GM19043 (cell line): ENCODE data around the gene RABL6.
"Not testable (repeated sequence)": the region's sequence is repeated elsewhere in the genome, so short reads cannot be mapped to it uniquely, and the experiment has no call there.

Experiments
- ATAC-seq: cut with Tn5 transposase; IDR thresholded peaks from one replicate; pipeline ENCODE4 v1.9.1; 2021; ENCODE audit warnings: low read depth; ENCODE audit not compliant: unreplicated experiment

The RABL6 gene

DNA sequence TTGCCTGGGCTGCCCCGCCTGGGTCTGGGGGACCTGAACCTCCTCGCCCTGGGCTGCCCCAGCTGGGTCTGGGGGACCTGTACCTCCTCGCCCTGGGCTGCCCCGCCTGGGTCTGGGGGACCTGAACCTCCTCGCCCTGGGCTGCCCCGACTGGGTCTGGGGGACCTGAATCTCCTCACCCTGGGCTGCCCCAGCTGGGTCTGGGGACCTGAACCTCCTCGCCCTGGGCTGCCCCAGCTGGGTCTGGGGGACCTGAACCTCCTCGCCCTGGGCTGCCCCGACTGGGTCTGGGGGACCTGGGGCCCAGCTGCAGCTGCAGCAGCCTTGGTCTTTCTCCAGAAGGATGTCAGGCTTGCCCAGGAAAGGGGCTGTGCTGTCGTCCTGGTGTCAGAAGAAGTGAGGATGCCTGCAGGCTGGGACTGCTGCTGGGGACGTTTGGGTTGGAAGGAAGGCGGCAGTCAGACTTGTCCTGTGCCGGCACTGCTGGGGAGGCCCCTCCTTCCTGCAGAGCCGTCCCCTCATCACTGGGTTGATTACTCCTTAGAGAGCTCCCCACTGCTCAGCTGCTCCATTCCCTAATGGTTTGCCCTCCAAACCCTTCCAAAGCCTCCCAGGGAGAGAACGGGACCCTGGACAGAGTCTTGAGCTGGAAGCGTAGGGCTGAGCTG lies 25.8 kb downstream of the RABL6 start:
- ATAC-seq: not testable (repeated sequence)

GRCh38 chr9:136835162-136835931 lies 27.6 kb downstream of the RABL6 start:
- ATAC-seq: no peak

GRCh38 chr9:136835932-136836904 lies 28.5 kb downstream of the RABL6 start:
- ATAC-seq: no peak

- ATAC-seq: no peak
Observed at GRCh38 chr9:136837146-136837855, 29.6 kb downstream of the RABL6 start.

- ATAC-seq: not testable (repeated sequence)
Observed at GRCh38 chr9:136837856-136838277, 30.1 kb downstream of the RABL6 start.

- no peak for ATAC-seq
Observed at GRCh38 chr9:136838314-136839228, 30.8 kb downstream of the RABL6 start.

- ATAC-seq: no peak
Observed at GRCh38 chr9:136839229-136840139, 31.7 kb downstream of the RABL6 start.

- ATAC-seq: no peak
Observed at GRCh38 chr9:136840140-136840876, 32.6 kb downstream of the RABL6 start.

DNA sequence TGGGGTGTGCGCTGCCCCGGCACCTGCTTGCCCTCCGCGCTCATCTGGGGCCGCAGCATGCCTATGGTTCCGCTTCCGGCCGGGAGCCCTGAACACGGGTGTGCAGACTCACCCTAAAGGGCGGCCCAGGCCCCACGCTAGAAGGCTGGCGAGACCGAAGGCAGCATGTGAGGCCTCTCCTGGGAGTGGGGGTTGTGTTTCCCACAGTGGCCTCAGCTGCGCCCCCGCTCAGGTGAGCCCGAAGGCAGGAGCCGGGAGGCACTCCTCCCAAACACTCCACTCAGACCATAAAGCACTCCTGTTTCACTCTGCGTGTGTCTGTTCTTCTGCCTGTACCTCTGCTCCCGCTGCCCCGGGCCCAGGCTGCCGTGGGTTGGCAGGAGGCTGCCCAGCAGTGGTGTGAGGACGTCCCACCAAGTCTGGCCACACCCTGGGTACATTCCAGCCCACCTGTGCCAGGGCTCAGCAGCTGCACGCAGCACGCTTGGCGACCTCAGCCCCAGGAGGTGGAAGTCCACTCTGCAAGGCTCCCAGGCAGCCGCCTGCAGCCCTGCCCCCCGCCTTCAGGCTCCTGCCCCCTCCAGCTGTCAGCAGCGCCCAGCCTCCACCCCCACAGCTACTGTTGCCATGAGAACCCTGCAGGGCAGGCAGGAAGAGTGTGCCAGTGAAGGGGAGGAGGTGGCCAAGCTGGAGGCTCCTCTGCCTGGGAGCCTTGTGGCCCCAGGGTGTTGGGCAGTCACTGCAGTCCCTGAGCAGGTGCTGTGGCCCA lies 33.3 kb downstream of the RABL6 start:
- ATAC-seq: no peak

- ATAC-seq: not testable (repeated sequence)
Observed at GRCh38 chr9:136841646-136842379, 34.1 kb downstream of the RABL6 start.

DNA sequence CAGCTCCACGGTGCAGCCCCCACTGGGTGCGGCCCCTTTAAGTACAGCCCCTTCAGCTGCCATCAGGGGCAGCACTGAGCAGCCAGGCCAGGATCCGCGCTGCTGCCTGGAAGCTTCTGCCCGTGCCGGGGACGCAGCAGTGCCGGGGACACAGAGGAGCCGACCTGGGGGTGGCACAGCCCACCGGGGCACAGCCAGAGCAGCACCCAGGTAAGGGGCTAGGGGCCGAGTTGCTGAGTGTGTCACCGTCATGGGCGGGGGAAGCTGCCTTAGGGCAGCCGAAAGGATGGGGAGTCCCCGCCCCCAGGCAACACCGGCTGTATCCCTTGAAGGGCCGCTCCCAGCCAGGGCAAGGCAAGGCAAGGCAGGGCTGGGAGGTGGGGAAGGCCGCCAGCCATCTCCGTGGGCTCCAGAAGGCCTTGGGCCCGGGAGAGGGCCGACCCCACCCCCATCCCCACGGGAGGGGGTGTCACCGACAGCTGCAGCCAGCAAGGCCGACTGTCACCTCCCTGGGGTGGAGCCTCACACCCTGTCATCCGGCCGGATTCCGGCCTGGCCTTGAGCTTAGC lies 34.7 kb downstream of the RABL6 start, which contains the start of gene AJM1:
Gene AJM1, plus strand, starts transcription at position 99 of the 569 bp plus-strand sequence. CDS start 1,937 bp downstream, outside the sequence.
- peak; percentile 72 for ATAC-seq

DNA sequence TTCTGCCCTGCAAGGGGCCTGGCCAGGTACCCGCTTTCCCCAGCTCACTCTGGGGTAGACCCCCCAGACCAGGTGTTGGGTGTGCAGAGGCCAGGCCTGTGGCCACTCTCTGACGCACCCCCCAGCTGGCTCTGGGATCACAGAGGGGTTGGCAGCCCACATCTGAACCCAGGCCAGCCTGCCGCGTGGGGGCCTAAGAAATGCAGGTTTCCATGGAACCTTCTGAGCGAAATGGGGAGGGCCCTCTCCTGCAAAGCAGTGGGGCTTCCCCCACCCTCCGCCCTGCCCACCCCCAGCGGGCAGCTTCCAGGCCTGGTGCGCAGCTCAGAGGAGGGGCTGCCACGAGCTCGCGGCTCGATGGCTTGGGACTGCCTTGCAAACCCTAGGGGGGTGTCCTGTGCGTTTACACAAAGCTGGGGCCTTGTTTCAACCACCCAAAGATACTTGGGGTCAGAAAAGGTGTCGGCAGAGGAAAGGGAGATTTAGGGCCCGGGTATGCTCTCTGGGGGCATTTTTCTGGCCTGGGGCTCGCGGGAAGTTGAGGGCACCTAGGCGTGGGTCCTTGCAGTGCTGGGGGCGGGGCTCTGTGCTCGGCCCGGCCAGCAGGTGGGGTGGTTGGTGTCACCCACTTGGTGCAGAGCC lies 35.5 kb downstream of the RABL6 start:
- not testable (repeated sequence) for ATAC-seq

GRCh38 chr9:136843801-136844740 lies 36.3 kb downstream of the RABL6 start:
- not testable (repeated sequence) for ATAC-seq
